Right renal pelvis (tissue), 4 donors: Measurements from ENCODE around the gene GRID2. TPM values are rescaled to one million over a fixed set of nuclear protein-coding genes. Genes with fewer than 3 reads are reported as not detected.
"Not testable (repeated sequence)": the region's sequence is repeated elsewhere in the genome, so short reads cannot be mapped to it uniquely, and the experiment has no call there.

Experiments
- DNase-seq, 4 donors: peaks; one replicate each; pipeline ENCODE4 v3.0.0-alpha.2; 2013; ENCODE audit warnings: low read depth in 4 of 4, low spot score in 3 of 4, missing footprints in 1 of 4
- polyA plus RNA-seq, 4 donors: library from polyadenylated mRNA; unstranded; fragments of 120-200 nt; gene quantifications; one replicate each; pipeline ENCODE4 v1.2.1, GENCODE V29; 2013; ENCODE audit not compliant: insufficient read length in 4 of 4

Gene GRID2
- polyA plus RNA-seq, 4 donors, result 2.6 to 7.4 (median 5.5) TPM

- no peak for DNase-seq
Observed at GRCh38 chr4:92406488-92406887, 102.7 kb downstream of the GRID2 start.

- no peak for DNase-seq
Observed at GRCh38 chr4:92421920-92422319, 118.2 kb downstream of the GRID2 start.

- DNase-seq, result no peak
Observed at GRCh38 chr4:92433272-92433758, 129.5 kb downstream of the GRID2 start.

- not testable (repeated sequence) for DNase-seq
Observed at GRCh38 chr4:92438722-92439121, 135.0 kb downstream of the GRID2 start.

- DNase-seq, result not testable (repeated sequence)
Observed at GRCh38 chr4:92442131-92442530, 138.4 kb downstream of the GRID2 start.

GRCh38 chr4:92444143-92444843 is 140.5 kb downstream of the GRID2 start:
- DNase-seq, result not testable (repeated sequence)

GRCh38 chr4:92445127-92445526 is 141.4 kb downstream of the GRID2 start:
- no peak for DNase-seq

GRCh38 chr4:92447255-92447905 is 143.6 kb downstream of the GRID2 start:
- no peak for DNase-seq

GRCh38 chr4:92448176-92448575 is 144.4 kb downstream of the GRID2 start:
- not testable (repeated sequence) for DNase-seq

- no peak for DNase-seq
Observed at GRCh38 chr4:92450694-92451093, 146.9 kb downstream of the GRID2 start.

- DNase-seq, result no peak
Observed at GRCh38 chr4:92451782-92452181, 148.0 kb downstream of the GRID2 start.

- DNase-seq, result not testable (repeated sequence)
Observed at GRCh38 chr4:92452383-92452782, 148.6 kb downstream of the GRID2 start.

GRCh38 chr4:92455329-92455839 is 151.6 kb downstream of the GRID2 start:
- DNase-seq, result no peak

- no peak for DNase-seq
Observed at GRCh38 chr4:92455951-92456350, 152.2 kb downstream of the GRID2 start.

- no peak for DNase-seq
Observed at GRCh38 chr4:92461732-92462131, 158.0 kb downstream of the GRID2 start.

- DNase-seq, result no peak
Observed at GRCh38 chr4:92477298-92477697, 173.5 kb downstream of the GRID2 start.

GRCh38 chr4:92483341-92483740 is 179.6 kb downstream of the GRID2 start:
- DNase-seq, result no peak

GRCh38 chr4:92488496-92488895 is 184.7 kb downstream of the GRID2 start:
- no peak for DNase-seq

GRCh38 chr4:92497141-92497540 is 193.4 kb downstream of the GRID2 start:
- no peak for DNase-seq

- no peak for DNase-seq
Observed at GRCh38 chr4:92501456-92501855, 197.7 kb downstream of the GRID2 start.

- DNase-seq, result no peak
Observed at GRCh38 chr4:92506933-92507332, 203.2 kb downstream of the GRID2 start.

- DNase-seq, result no peak
Observed at GRCh38 chr4:92514627-92515026, 210.9 kb downstream of the GRID2 start.
